HepG2 (cell line): ENCODE measurements around the gene IFNLR1. TPM values are rescaled to one million over a fixed set of nuclear protein-coding genes. Genes with fewer than 3 reads are reported as not detected.

ENCODE experiments used
- ATAC-seq: fragments of 200-7000 bp; cut with Tn5 transposase; 3 replicates; pipeline ENCODE4 v1.9.1; 2020; ENCODE audit warnings: mild to moderate bottlenecking, moderate library complexity
- BruUV-seq: library from RNA; stranded (reverse); fragments of 400-500 nt; replicated peaks from 2 replicates; lab custom pipeline; 2021; lab: Mats Ljungman, UMichigan
- CTCF ChIA-PET: fragments of 300-600 bp; formaldehyde crosslinking; extraction: SDS; loops from one replicate; lab custom pipeline; 2021; ENCODE audit warnings: low total read pairs, inconsistent platforms, low intra/inter-chr PET ratio; lab: Yijun Ruan, JAX
- POLR2A ChIA-PET: fragments of 350-600 bp; sonication (Branson Sonifier 250); formaldehyde crosslinking; loops from one replicate; lab custom pipeline; 2020; ENCODE audit warnings: antibody characterized with exemption, inconsistent platforms; lab: Yijun Ruan, JAX
- DNase-seq: peaks from one replicate; pipeline ENCODE4 v3.0.0-alpha.2; 2015; ENCODE audit warnings: low spot score
- FAIRE-seq: peaks from 3 replicates; lab custom pipeline; 2011; peaks lifted over from hg19 to GRCh38; lab: Jason Lieb, UNC
- H2AFZ ChIP-seq: one replicate; pipeline ENCODE4 v1.6.1; 2011; ENCODE audit warnings: low read length, inconsistent platforms
- H3K27ac ChIP-seq: fragments of 300-600 bp; 3 replicates; pipeline ENCODE4 v1.8.0; 2011; ENCODE audit warnings: mixed run types, mild to moderate bottlenecking, mixed read lengths, low read length, inconsistent platforms; ENCODE audit not compliant: insufficient read depth; ENCODE audit errors: extremely low read length
- H3K27me3 ChIP-seq, 2 experiments: fragments of 200-600 bp in 1 of 2; 2 replicates in 1 of 2; 3 replicates in 1 of 2; pipeline versions ENCODE4 v1.6.0 to v1.8.0; 2011; ENCODE audit warnings: low read length in 2 of 2, mild to moderate bottlenecking in 2 of 2, moderate library complexity in 2 of 2, inconsistent platforms in 1 of 2; ENCODE audit not compliant: insufficient read depth in 2 of 2, control insufficient read depth in 1 of 2
- H3K36me3 ChIP-seq, 2 experiments: fragments of 200-600 bp in 1 of 2; replicated peaks in 1 of 2; 2 replicates in 1 of 2; 3 replicates in 1 of 2; pipeline versions ENCODE4 v1.5.1 to v1.8.0; 2011; ENCODE audit warnings: low read length in 2 of 2, inconsistent platforms in 1 of 2; ENCODE audit not compliant: insufficient read depth in 2 of 2, control insufficient read depth in 1 of 2
- H3K4me1 ChIP-seq: 2 replicates; pipeline ENCODE4 v1.5.1; 2012; ENCODE audit warnings: low read length, inconsistent platforms; ENCODE audit not compliant: insufficient read depth
- H3K4me2 ChIP-seq: 2 replicates; pipeline ENCODE4 v1.6.0; 2011; ENCODE audit warnings: low read depth, low read length, inconsistent platforms
- H3K4me3 ChIP-seq, 3 experiments: fragments of 200-600 bp in 1 of 3; sonication (generic), shearing (Covaris generic) in 1 of 3; replicated peaks in 1 of 3; 2 replicates each; pipeline ENCODE4 v1.5.1; 2011 to 2016; ENCODE audit warnings: low read length in 3 of 3, inconsistent platforms in 2 of 3, low read depth in 2 of 3, mild to moderate bottlenecking in 2 of 3, control low read depth in 1 of 3, mixed read lengths in 1 of 3; ENCODE audit not compliant: insufficient read depth in 1 of 3
- H3K79me2 ChIP-seq: one replicate; pipeline ENCODE4 v1.6.1; 2011; ENCODE audit warnings: low read length, inconsistent platforms; ENCODE audit not compliant: insufficient read depth
- H3K9ac ChIP-seq: 2 replicates; pipeline ENCODE4 v1.6.0; 2011; ENCODE audit warnings: mild to moderate bottlenecking, low read depth, low read length, inconsistent platforms; ENCODE audit not compliant: insufficient read depth
- H3K9me3 ChIP-seq: 2 replicates; pipeline ENCODE4 v1.5.1; 2012; ENCODE audit warnings: mild to moderate bottlenecking, low read length
- H4K20me1 ChIP-seq: 2 replicates; pipeline ENCODE4 v1.6.0; 2011; ENCODE audit warnings: inconsistent platforms, mild to moderate bottlenecking, low read length, moderate library complexity; ENCODE audit not compliant: insufficient read depth
- KIAA2018 ChIP-seq: sonication (generic); formaldehyde crosslinking; IDR thresholded peaks from 2 replicates; pipeline ENCODE4 v1.5.0; 2020; ENCODE audit warnings: mild to moderate bottlenecking, missing genetic modification reagents, borderline replicate concordance
- LBX2 ChIP-seq: sonication (generic); formaldehyde crosslinking; IDR thresholded peaks from 2 replicates; pipeline ENCODE4 v1.5.0; 2020; ENCODE audit warnings: missing genetic modification reagents, mild to moderate bottlenecking, borderline replicate concordance
- MYC ChIP-seq: sonication (generic); formaldehyde crosslinking; IDR thresholded peaks from 2 replicates; pipeline ENCODE4 v1.9.0; 2021; ENCODE audit warnings: missing genetic modification reagents, borderline replicate concordance
- PAWR ChIP-seq: sonication (generic); formaldehyde crosslinking; IDR thresholded peaks from 2 replicates; pipeline ENCODE4 v1.4.0; 2020; ENCODE audit warnings: missing genetic modification reagents, mild to moderate bottlenecking, borderline replicate concordance
- TEAD2 ChIP-seq: sonication (generic); formaldehyde crosslinking; IDR thresholded peaks from 2 replicates; pipeline ENCODE4 v1.9.0; 2021; ENCODE audit warnings: missing genetic modification reagents
- THAP11 ChIP-seq: IDR thresholded peaks from 2 replicates; pipeline ENCODE4 v1.6.1; 2016; ENCODE audit warnings: missing biosample characterization, missing genetic modification reagents
- XRCC5 ChIP-seq: fragments of 200-400 bp; formaldehyde crosslinking; optimal IDR thresholded peaks from 2 replicates; pipeline ENCODE3; 2017; ENCODE audit warnings: mild to moderate bottlenecking, low read length
- WGBS: methylation state at CpG from one replicate; pipeline ENCODE4 v1.1.6; 2017; ENCODE audit warnings: low lambda C conversion rate; 5-methylcytosine and 5-hydroxymethylcytosine counted together
- in situ Hi-C: cut with HindIII; loops from 2 replicates; pipeline ENCODE4 v1.10.0; 2017; ENCODE audit warnings: low pct_unique_long_range_greater_than_20kb; ENCODE audit not compliant: extremely low pct_ligation_motif_present
- intact Hi-C: fragments of 100-400 bp; cut with micrococcal nuclease; formaldehyde crosslinking; loops from one replicate; pipeline ENCODE4 v1.10.0; 2022; ENCODE audit not compliant: unreplicated experiment
- polyA plus RNA-seq, 8 experiments: library from polyadenylated mRNA; depleted of rRNA in 3 of 8; stranded (reverse) in 7 of 8; unstranded in 1 of 8; fragments of >200 nt; fragmentation: Illumina TruSeq in 4 of 8; extraction: Trizol in 4 of 8; gene quantifications; 2 replicates each; pipeline versions ENCODE4 v1.2.1 to v1.2.3, GENCODE V29; 2011 to 2016; ENCODE audit warnings: low read depth in 4 of 8, missing spikeins in 1 of 8, mixed read lengths in 1 of 8; ENCODE audit not compliant: insufficient read depth in 1 of 8
- total RNA-seq, 5 experiments: library from RNA; depleted of rRNA; stranded (reverse); fragments of >200 nt; fragmentation: Illumina TruSeq; extraction: Trizol; gene quantifications; 2 replicates each; pipeline ENCODE4 v1.2.3, GENCODE V29; 2016; ENCODE audit warnings: low read depth in 1 of 5
- TF ChIP-seq, protein P1 (sequence below): sonication (generic); formaldehyde crosslinking; IDR thresholded peaks from 2 replicates; pipeline ENCODE4 v1.5.0; 2020; ENCODE audit warnings: mild to moderate bottlenecking, missing genetic modification reagents, borderline replicate concordance

IFNLR1 gene
- total and polyA plus RNA-seq, 2 of the 13 experiments (the other 11 are each of a cell fraction or from before 2014, with no cell fraction given) = 3.8 to 8.5 TPM

DNA sequence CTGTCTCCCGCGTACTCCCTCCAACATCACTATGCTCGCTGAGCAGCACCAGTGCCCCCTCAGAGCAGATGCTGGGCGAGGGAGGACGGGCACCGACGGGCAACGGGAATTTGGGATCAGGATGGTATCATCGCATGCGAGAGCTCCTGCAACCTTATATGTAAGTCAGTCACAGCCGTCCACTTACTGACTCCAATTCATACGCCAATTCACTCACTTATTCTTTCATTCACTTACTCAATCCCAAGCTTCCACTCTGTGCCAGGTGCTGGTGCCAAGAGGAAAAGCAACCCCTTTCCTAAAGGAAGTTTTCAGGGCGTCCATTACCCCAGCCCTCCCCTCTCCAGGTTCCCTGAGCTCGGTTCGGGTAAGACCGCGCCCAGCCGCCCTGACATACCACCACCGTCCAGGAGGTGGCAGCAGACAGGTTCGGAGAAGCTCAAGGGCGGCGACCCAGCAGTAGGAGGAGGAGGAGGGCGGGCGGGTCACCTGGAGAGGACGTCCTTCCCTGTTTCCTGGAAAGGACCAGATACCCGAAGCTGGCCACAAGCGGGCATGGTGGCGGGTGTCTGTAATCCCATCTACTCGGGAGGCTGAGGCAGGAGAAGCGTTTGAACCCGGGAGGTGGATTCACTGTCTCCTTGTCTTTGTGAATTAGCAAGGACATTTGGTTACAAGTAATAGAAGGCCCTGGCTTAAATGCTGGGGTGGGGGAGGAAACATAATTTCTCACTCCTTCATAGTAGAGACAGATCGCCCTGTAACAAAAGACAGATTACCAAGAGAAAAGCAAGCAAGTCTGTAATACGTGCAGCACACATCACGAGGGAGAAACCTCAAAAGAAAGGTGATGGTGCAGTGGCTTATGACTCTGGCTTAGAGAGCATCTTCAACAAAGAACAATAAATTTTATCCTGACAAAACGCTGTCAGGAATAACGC lies 36.6 kb downstream of the IFNLR1 start:
- peak; percentile 90 for ATAC-seq
- Histone ChIP-seq H3K27me3 (peaks cover 0 to 10% of the 10 kb centered on the region in 2 experiments; a peak in 2 of 5 replicates), H3K4me1 (peaks cover 37% of the 10 kb centered on the region), H3K36me3 (no peaks in the 10 kb centered on the region), H3K79me2 (no peaks in the 10 kb centered on the region), H3K27ac (peak overlapping the region; percentile 10), H3K4me2 (peak overlapping the region; percentile 78), H3K9ac (peak overlapping the region; percentile 45; the same call in 1 of the 2 replicates), H3K4me3 (peak overlapping the region; percentile 20 to 56 (median 35)), H2AFZ (peak overlapping the region; percentile 39), H4K20me1 (no peaks in the 10 kb centered on the region), H3K9me3 (no peaks in the 10 kb centered on the region)
- intact Hi-C loops (loop anchor here (1.0 to 5.0 kb wide), 2 partner anchors 37 to 242 kb away; partner anchors contain the start of gene IFNLR1), in situ Hi-C loops (no loop called here)
- FAIRE-seq = peak; percentile 92
- ChIA-PET CTCF (interaction anchor here (2.5 kb wide), 1 partner anchor 241 kb away, joined by 27 read pairs; no protein-coding TSS in a partner anchor), POLR2A (interaction anchor here (0.7 to 2.9 kb wide), 8 partner anchors 9 to 79 kb away, joined by 3 to 19 read pairs (median 4); no protein-coding TSS in a partner anchor)
- TSS peak; percentile 94 for BruUV-seq
- 15% methylated on average over 32 of the region's 36 CpGs for WGBS
- DNase-seq = peak; percentile 76
- TF ChIP-seq KIAA2018 (CRISPR knock-in tag) (no peak), LBX2 (CRISPR knock-in tag) (no peak), PAWR (CRISPR knock-in tag) (0 out of 2 replicates have a peak, but pooled peaks have one; percentile 14), TEAD2 (CRISPR knock-in tag) (no peak), XRCC5 (peak; percentile 86), THAP11 (CRISPR knock-in tag) (no peak), MYC (peak; percentile 43; the same call in 1 of the 2 replicates)
- TF ChIP-seq, protein P1, sequence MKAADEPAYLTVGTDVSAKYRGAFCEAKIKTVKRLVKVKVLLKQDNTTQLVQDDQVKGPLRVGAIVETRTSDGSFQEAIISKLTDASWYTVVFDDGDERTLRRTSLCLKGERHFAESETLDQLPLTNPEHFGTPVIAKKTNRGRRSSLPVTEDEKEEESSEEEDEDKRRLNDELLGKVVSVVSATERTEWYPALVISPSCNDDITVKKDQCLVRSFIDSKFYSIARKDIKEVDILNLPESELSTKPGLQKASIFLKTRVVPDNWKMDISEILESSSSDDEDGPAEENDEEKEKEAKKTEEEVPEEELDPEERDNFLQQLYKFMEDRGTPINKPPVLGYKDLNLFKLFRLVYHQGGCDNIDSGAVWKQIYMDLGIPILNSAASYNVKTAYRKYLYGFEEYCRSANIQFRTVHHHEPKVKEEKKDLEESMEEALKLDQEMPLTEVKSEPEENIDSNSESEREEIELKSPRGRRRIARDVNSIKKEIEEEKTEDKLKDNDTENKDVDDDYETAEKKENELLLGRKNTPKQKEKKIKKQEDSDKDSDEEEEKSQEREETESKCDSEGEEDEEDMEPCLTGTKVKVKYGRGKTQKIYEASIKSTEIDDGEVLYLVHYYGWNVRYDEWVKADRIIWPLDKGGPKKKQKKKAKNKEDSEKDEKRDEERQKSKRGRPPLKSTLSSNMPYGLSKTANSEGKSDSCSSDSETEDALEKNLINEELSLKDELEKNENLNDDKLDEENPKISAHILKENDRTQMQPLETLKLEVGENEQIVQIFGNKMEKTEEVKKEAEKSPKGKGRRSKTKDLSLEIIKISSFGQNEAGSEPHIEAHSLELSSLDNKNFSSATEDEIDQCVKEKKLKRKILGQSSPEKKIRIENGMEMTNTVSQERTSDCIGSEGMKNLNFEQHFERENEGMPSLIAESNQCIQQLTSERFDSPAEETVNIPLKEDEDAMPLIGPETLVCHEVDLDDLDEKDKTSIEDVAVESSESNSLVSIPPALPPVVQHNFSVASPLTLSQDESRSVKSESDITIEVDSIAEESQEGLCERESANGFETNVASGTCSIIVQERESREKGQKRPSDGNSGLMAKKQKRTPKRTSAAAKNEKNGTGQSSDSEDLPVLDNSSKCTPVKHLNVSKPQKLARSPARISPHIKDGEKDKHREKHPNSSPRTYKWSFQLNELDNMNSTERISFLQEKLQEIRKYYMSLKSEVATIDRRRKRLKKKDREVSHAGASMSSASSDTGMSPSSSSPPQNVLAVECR = no peak
